HG02885 (cell line): ENCODE measurements around the gene RASGEF1B.

Experiments
- ATAC-seq: cut with Tn5 transposase; IDR thresholded peaks from one replicate; pipeline ENCODE4 v1.9.1; 2021; ENCODE audit warnings: mild to moderate bottlenecking; ENCODE audit not compliant: unreplicated experiment, poor library complexity

RASGEF1B gene

GRCh38 chr4:81405900-81406401, 65.8 kb downstream of the RASGEF1B start:
- peak; percentile 90 for ATAC-seq

GRCh38 chr4:81404741-81405140, 67.0 kb downstream of the RASGEF1B start:
- no peak for ATAC-seq

DNA sequence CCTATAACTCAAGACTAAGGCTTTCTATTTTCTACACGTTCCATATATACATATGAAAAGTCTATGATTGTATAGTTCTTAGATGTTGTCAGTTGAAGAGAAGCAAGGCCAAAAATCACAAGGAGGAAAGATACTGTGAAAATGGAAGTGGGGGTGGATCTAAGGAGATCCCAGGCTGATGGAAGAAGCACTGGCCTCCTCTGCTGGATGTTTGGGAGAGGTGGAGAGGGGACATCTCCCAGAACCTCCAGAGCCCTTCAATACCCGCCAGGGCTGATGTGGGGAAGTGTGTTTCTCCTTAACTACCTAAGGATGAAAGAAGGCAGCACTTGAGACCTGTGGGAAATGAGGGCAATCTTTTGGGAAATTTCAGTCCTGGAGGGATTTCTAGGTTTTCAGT, 67.4 kb downstream of the RASGEF1B start:
- no peak for ATAC-seq

DNA sequence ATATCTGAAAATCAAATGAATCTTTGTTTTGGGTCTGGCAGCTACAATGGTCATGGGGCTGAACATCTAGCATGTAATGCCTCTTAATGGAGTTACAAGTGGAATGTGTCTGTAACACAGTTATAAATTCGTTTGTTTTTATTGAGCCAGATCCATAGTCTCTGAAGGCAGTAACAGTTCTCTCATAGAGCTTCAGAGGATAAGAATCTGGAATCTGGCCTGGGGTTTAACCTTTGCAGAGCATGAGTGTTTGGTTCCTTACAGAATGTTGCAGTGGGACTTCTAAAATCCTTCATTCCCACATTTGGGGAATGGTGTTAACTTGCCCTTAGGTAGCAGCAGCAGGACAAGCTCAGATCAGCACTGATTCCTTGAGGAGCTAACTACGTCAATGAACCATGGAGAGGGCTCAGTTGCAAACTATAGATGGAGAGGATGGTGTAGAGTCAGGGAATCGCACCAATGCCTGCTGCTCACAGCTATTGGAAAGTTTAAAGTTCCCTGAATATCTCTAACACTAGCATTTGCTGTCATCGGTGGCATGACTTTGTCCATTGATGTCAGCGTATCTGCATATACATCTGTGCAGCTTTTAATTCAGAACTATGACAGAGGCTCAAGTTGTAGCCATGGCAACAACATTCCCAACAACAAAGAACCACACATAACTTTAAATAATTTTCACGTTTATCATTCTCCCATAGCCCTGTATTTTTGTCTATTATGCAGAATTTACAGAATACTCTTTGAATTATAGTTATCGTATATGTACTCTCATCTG, 72.2 kb downstream of the RASGEF1B start:
- ATAC-seq, result no peak

GRCh38 chr4:81398379-81398778, 73.3 kb downstream of the RASGEF1B start:
- ATAC-seq, result no peak

GRCh38 chr4:81397635-81398034, 74.1 kb downstream of the RASGEF1B start:
- no peak for ATAC-seq

GRCh38 chr4:81395239-81395638, 76.5 kb downstream of the RASGEF1B start:
- ATAC-seq, result no peak

DNA sequence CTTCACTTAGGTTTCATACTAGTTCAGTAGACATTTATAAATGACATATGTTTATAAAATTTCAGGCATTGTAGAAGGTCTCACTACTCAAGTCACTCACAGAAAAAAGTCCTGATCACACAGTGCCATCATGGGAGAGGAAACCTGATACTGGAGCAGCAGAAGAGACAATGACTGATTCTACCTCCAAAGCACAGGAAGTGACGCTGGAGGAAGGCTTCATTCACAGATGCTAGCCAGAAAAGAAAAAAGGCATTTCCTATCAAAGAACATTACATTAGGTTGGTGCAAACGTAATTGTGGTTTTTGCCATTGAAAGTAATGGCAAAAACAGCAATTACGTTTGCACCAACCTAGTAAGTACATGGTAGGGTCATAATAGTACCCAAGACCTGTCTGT, 79.5 kb downstream of the RASGEF1B start:
- no peak for ATAC-seq

DNA sequence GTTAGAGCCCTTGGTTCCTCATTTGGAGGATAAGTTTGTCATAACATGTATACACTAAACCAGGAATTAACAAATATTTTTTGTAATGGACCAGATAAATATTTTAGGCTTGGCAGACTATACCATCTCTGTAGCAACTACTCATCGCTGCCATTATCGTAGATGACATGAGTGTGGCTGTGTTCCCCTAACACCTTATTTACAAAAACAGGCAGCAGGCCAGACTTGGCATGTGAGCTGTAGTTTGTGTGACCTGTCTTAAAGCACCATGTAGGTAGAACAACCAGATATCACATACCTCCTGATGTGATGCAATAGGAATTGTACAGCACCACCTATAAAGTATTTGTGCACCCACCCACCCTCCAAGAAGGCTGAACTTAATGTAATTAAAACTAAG, 82.0 kb downstream of the RASGEF1B start:
- no peak for ATAC-seq

- no peak for ATAC-seq
These were observed 91.3 kb downstream of the RASGEF1B start for GRCh38 chr4:81380437-81380836.

DNA sequence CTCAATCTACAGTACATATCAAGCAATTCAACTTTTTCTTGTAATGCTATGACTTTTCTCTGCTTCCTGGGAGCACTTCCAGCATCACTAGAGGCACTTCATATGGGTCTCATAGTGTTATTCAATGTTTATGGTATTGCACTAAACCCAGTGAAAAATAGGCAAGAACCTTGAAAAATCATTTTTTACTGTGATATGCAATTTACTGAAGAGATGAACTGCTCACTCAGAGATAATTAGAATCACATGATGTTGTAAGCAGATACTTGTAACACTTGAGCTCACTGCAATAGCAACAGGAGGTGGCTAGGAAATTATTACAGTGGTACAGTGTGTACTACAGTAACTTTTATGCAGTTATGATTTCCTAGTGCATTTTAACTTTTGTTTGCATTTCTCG, 93.3 kb downstream of the RASGEF1B start:
- no peak for ATAC-seq

DNA sequence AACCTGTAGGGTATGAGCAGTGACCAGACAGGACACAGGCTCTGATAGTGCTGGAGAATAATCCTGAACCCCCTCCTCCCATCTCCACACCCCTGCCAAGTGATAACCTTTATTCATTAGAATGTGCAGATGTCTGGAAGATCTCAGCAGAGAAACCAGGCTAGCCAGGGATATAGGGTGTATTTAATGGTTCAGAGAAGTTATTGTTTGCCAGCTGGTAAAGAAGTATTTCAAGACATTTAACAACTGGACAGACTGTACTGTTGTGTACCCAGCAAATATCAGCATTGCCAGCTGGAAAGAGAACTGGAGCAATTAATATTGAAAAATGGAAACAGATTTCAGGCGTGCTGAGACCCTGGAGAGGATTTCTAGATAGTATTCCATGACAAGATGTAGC, 94.5 kb downstream of the RASGEF1B start:
- ATAC-seq, result no peak

- ATAC-seq, result no peak
These were observed 95.0 kb downstream of the RASGEF1B start for GRCh38 chr4:81376720-81377119.
